Fibroblast of lung (primary cell): ENCODE results near the gene HOXC12. TPM values are rescaled to one million over a fixed set of nuclear protein-coding genes. Genes with fewer than 3 reads are reported as not detected.
A peak's percentile ranks its signal among the peaks of the same experiment; 100 is the strongest.

Source experiments
- DNase-seq, 2 donors: peaks; one replicate each; pipeline versions ENCODE4 v3.0.0 to v3.0.0-alpha.2; 2010; ENCODE audit warnings: low read depth in 2 of 2
- H2AFZ ChIP-seq: 2 replicates; pipeline ENCODE4 v1.5.1; 2012; ENCODE audit warnings: low read length, control low read depth, inconsistent platforms
- H3K27ac ChIP-seq: 2 replicates; pipeline ENCODE4 v1.5.1; 2011; ENCODE audit warnings: low read length, control low read depth; ENCODE audit not compliant: insufficient read depth
- H3K27me3 ChIP-seq: 2 replicates; pipeline ENCODE4 v1.5.1; 2011; ENCODE audit warnings: mild to moderate bottlenecking, low read length; ENCODE audit not compliant: control insufficient read depth, insufficient read depth
- H3K36me3 ChIP-seq: 2 replicates; pipeline ENCODE4 v1.5.1; 2011; ENCODE audit warnings: low read length; ENCODE audit not compliant: control insufficient read depth, insufficient read depth
- H3K4me1 ChIP-seq: 2 replicates; pipeline ENCODE4 v1.5.1; 2011; ENCODE audit warnings: low read length; ENCODE audit not compliant: control insufficient read depth, insufficient read depth; ENCODE audit errors: extremely low read depth
- H3K4me2 ChIP-seq: 2 replicates; pipeline ENCODE4 v1.5.1; 2011; ENCODE audit warnings: low read length, control low read depth; ENCODE audit not compliant: insufficient read depth; ENCODE audit errors: extremely low read depth
- H3K4me3 ChIP-seq, 4 experiments: fragments of 200-600 bp in 1 of 4; sonication (generic) in 1 of 4; replicated peaks in 1 of 4; 2 replicates each; pipeline ENCODE4 v1.5.1; 2011 to 2016; ENCODE audit warnings: low read length in 4 of 4, low read depth in 3 of 4, mild to moderate bottlenecking in 3 of 4, control low read depth in 2 of 4, inconsistent platforms in 1 of 4, mixed read lengths in 1 of 4; ENCODE audit not compliant: insufficient read depth in 1 of 4; ENCODE audit errors: control extremely low read depth in 1 of 4
- H3K79me2 ChIP-seq: 2 replicates; pipeline ENCODE4 v1.5.1; 2012; ENCODE audit warnings: mild to moderate bottlenecking, low read length, inconsistent platforms; ENCODE audit not compliant: control insufficient read depth, insufficient read depth
- H3K9ac ChIP-seq: 2 replicates; pipeline ENCODE4 v1.5.1; 2011; ENCODE audit warnings: mild to moderate bottlenecking, low read length, control low read depth; ENCODE audit not compliant: insufficient read depth
- H3K9me3 ChIP-seq: 2 replicates; pipeline ENCODE4 v1.5.1; 2012; ENCODE audit warnings: low read depth, low read length; ENCODE audit not compliant: control insufficient read depth, insufficient read depth
- H4K20me1 ChIP-seq: 2 replicates; pipeline ENCODE4 v1.5.1; 2011; ENCODE audit warnings: low read length; ENCODE audit not compliant: control insufficient read depth, insufficient read depth; ENCODE audit errors: extremely low read depth
- CTCF ChIP-seq, 2 donors: IDR thresholded peaks in 1 of 2; conservative IDR thresholded peaks in 1 of 2; 1 replicate in 1 of 2; 2 replicates in 1 of 2; pipeline ENCODE4 v1.5.1; 2011 to 2012; ENCODE audit warnings: low read length in 2 of 2, control low read depth in 1 of 2, inconsistent platforms in 1 of 2, low read depth in 1 of 2, mild to moderate bottlenecking in 1 of 2
- EZH2 ChIP-seq: IDR thresholded peaks from 2 replicates; pipeline ENCODE4 v1.5.1; 2012; ENCODE audit warnings: low read length, control low read depth, mild to moderate bottlenecking; ENCODE audit errors: missing control alignments
- polyA plus RNA-seq, 2 donors: library from polyadenylated mRNA; depleted of rRNA in 1 of 2; stranded (reverse) in 1 of 2; unstranded in 1 of 2; fragments of >200 nt; gene quantifications; 2 replicates each; pipeline ENCODE4 v1.2.1, GENCODE V29; 2011 to 2012; ENCODE audit warnings: missing spikeins in 1 of 2
- total RNA-seq: library from RNA; depleted of rRNA; stranded (reverse); fragments of >200 nt; gene quantifications from 2 replicates; pipeline ENCODE4 v1.2.1, GENCODE V29; 2014

HOXC12 gene
- total and polyA plus RNA-seq, 2 donors (not counting 1 experiment from before 2014, with no cell fraction given): not detected

GRCh38 chr12:53924521-53925405 lies 29.9 kb upstream of the HOXC12 start:
- no peaks in the 10 kb centered on the region for H3K4me1 ChIP-seq
- H3K27me3 ChIP-seq: peaks cover 47% of the 10 kb centered on the region
- H4K20me1 ChIP-seq: no peaks in the 10 kb centered on the region
- no peak for DNase-seq
- TF ChIP-seq EZH2 (no peak), CTCF (conservative IDR thresholded peaks at IDR 0.05 in 1 of 2, IDR thresholded peaks at IDR 0.05 in 1 of 2; ENCODE audit: low read depth in 1 of 2, low read length in 2 of 2) (no peak)
- H2AFZ ChIP-seq: no peak overlapping the region
- H3K4me3 ChIP-seq: no peak overlapping the region
- no peaks in the 10 kb centered on the region for H3K79me2 ChIP-seq
- no peak overlapping the region for H3K4me2 ChIP-seq
- no peaks in the 10 kb centered on the region for H3K9me3 ChIP-seq
- H3K36me3 ChIP-seq: no peaks in the 10 kb centered on the region
- H3K9ac ChIP-seq: no peak overlapping the region
- H3K27ac ChIP-seq: no peak overlapping the region

DNA sequence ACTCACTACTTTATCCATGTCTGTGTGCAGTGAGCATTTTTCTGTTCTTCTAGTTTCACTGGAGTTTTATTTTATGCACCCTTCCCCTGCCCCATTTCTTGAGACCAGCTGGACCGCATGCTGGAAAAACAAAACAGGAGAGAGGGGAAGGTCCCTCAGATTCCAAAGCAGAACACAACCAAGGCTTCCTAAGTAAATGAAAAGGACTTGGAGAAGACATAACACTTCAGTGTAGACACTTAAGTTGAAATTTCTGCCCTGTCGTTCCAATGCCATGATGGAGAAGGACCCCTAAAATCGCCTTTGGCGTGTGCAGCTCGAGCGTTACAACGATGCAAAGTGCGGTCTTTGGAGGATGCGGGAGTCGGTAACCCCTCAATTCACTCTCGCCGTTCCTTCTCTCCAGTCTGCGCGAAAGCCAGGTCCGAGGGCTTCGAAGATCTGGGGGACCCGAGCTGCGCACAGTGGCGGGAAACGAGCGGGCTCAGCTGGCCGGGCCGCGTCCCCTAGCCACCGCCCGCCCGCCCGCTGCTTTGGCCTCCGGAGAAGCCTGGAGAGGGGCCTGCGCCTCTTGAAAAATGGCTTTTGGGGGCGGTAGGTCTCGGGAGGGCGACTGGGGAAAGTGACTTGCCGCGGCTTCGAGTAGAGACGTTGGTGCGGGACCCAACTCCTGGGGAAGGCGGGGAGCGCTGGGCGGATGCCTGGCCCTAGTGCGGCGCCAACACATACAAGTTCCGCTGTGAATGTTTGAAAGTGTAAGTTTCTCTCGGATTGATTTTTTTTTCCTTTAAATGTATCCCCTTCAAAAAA lies 27.3 kb upstream of the HOXC12 start:
- H2AFZ ChIP-seq: no peak overlapping the region
- peaks cover 65% of the 10 kb centered on the region for H3K27me3 ChIP-seq

More for the DNA sequence above, 27.3 kb upstream of the HOXC12 start:
- H3K27ac ChIP-seq: no peak overlapping the region
- no peak overlapping the region for H3K9ac ChIP-seq
- no peak overlapping the region for H3K4me3 ChIP-seq
- H3K36me3 ChIP-seq: no peaks in the 10 kb centered on the region
- H3K4me2 ChIP-seq: no peak overlapping the region
- H4K20me1 ChIP-seq: no peaks in the 10 kb centered on the region
- no peaks in the 10 kb centered on the region for H3K9me3 ChIP-seq
- TF ChIP-seq CTCF (conservative IDR thresholded peaks at IDR 0.05 in 1 of 2, IDR thresholded peaks at IDR 0.05 in 1 of 2; ENCODE audit: low read depth in 1 of 2, low read length in 2 of 2) (no peak), EZH2 (peak; percentile 94)
- no peaks in the 10 kb centered on the region for H3K79me2 ChIP-seq
- DNase-seq: no peak
- no peaks in the 10 kb centered on the region for H3K4me1 ChIP-seq
